ENCODE results near the gene PXMP4.
"Not testable (repeated sequence)": the region's sequence is repeated elsewhere in the genome, so short reads cannot be mapped to it uniquely, and the experiment has no call there.

Gene PXMP4

GRCh38 chr20:33757458-33757857 lies 37.3 kb upstream of the PXMP4 start:
- H3K4me3 ChIP-seq (ENCODE audit: low read depth, low read length) = no peak overlapping the region
- no peak for TF ChIP-seq CTCF (IDR thresholded peaks at IDR 0.05; ENCODE audit: borderline replicate concordance, insufficient read depth, low read depth, low read length)

- H3K4me3 ChIP-seq (ENCODE audit: low read depth, low read length) = no peak overlapping the region
- no peak for TF ChIP-seq CTCF (IDR thresholded peaks at IDR 0.05; ENCODE audit: borderline replicate concordance, insufficient read depth, low read depth, low read length)
Measured at GRCh38 chr20:33757046-33757445, 36.9 kb upstream of the PXMP4 start.

GRCh38 chr20:33755936-33756490 lies 35.9 kb upstream of the PXMP4 start:
- H3K4me3 ChIP-seq (ENCODE audit: low read depth, low read length) = not testable (repeated sequence)

- H3K4me3 ChIP-seq (ENCODE audit: low read depth, low read length) = no peak overlapping the region
- no peak for TF ChIP-seq CTCF (IDR thresholded peaks at IDR 0.05; ENCODE audit: borderline replicate concordance, insufficient read depth, low read depth, low read length)
Measured at GRCh38 chr20:33753763-33754162, 33.7 kb upstream of the PXMP4 start.

GRCh38 chr20:33753143-33753542 lies 33.0 kb upstream of the PXMP4 start:
- no peak overlapping the region for H3K4me3 ChIP-seq (ENCODE audit: low read depth, low read length)
- TF ChIP-seq CTCF (IDR thresholded peaks at IDR 0.05; ENCODE audit: borderline replicate concordance, insufficient read depth, low read depth, low read length) = no peak

GRCh38 chr20:33751775-33752174 lies 31.7 kb upstream of the PXMP4 start:
- no peak for TF ChIP-seq CTCF (IDR thresholded peaks at IDR 0.05; ENCODE audit: borderline replicate concordance, insufficient read depth, low read depth, low read length)
- no peak overlapping the region for H3K4me3 ChIP-seq (ENCODE audit: low read depth, low read length)

GRCh38 chr20:33746325-33746998 lies 26.4 kb upstream of the PXMP4 start:
- H3K4me3 ChIP-seq (ENCODE audit: low read depth, low read length) = no peak overlapping the region
- TF ChIP-seq CTCF (IDR thresholded peaks at IDR 0.05; ENCODE audit: borderline replicate concordance, insufficient read depth, low read depth, low read length) = no peak

Data from GM12875 (cell line).